HS-27A (cell line): ENCODE measurements around the gene PEPD.

Experiments used
- DNase-seq: peaks from one replicate; pipeline ENCODE4 v3.0.0-alpha.2; 2012; ENCODE audit warnings: low read depth, missing footprints

PEPD gene

GRCh38 chr19:33511346-33511745 lies 10.2 kb downstream of the PEPD start:
- no peak for DNase-seq

- no peak for DNase-seq
Observed at GRCh38 chr19:33510462-33511194, 11.0 kb downstream of the PEPD start.

DNA sequence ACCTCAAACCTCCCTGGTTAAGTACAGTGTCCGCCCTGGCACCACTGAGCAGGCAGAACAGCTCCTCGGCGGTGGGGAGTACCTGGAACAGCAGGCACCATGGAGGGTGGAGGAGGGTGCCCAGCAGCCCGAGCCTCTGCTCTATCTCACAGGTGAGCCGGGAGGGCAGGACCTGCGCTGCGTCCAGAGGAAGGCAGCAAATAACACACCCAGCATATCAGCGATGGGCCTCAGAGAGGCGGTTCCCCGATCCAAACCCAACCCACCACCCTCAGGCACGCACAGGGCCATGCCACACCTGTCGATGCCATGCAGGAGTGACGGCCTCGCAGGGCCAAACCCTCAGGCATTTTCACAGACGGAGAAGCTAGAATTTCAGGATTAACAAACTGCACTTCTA lies 11.8 kb downstream of the PEPD start:
- no peak for DNase-seq

DNA sequence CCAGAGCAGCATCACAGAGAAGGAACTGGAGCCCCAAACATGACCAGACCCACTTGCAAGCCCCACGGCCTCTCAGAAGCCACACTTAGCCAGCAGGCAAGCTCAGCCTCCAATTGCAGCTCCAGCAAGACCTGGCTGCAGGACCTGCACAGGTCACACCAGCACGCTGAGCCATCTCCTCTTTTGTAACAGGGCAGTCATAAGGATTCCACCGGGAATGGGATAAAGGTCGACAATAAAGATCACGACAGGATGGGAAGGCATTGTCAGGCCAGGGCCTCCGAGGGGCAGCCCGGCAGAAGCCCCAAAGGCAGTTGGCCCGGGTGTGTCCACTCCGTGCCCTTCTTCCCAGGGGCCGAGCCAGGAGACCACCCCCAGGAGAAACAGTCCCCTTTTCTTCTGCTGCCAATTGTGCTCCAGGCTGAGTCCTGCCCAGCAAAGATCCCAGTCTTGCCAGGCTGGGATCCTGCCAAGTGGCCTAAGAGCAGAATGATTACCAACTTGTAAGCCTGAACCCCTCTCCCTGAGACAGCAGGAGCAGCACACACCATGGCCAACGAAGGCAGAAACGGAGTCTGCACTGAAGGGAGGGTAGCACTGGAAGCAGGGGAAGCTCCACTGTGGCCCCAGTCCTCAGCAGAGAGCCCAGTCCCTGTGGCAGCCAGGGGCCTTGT lies 12.5 kb downstream of the PEPD start:
- no peak for DNase-seq

DNA sequence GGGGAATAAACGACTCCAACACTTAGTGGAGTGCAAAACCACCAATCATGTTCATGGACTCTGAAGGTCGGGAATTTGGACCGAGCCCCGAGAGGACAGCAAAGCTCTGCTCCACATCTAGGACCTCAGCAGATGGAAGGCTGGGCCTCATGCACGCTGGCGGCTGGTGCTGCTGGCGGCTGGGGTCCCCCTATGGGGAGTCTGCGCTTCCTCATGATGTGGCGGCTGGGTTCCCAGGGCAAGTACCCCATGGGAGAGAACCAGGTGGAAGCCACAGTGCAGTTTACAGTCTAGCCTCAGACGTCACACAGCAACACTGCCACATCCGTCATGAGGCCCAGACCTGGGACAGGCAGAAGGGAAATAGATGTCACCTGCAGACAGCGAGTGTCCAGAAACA lies 13.2 kb downstream of the PEPD start:
- DNase-seq, result no peak

GRCh38 chr19:33508009-33508408 lies 13.6 kb downstream of the PEPD start:
- no peak for DNase-seq

DNA sequence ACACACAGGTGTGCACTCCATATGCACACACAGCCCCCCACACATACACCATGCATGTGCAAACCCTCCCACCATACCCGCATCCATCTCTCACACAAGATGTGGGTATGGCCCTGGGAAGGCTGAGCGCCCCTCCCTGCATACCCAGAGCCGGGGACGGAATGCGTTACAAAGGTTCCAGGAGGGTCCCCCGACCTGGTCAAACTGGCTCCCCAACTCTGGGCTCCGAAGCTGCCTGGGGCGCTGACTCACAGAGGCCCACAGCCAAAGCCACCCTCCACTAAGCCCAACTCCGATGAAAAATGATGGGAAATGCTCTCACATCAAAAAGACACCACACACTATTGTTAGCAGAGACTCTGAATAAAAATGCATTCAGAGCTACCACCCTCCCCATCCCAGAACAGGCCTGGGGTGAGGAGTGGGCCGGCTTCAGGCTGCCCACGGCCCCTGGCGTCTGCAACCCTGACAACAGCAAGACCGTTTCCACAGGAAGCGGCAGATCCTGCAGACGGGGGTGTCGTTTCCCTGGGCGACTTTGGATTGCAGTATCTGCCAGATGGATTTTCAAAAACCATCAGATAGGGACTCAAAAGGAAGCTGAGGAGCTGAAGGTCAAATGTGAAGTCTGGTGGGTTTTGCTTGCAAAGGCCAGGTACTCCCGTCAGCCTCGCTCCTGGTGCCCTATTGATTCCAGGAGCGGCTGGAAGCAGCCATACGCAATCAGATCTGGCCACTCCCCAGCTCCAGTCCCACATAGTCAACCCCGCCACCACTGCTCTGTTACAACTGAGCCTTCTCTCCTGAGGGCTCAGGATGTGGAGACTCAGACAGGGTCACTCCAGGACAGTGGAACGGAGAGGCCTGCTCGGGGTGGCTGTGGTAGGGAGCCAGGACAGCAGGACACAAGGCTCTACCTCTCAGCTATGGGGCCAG lies 14.3 kb downstream of the PEPD start:
- DNase-seq, result no peak

- no peak for DNase-seq
Observed at GRCh38 chr19:33506498-33506897, 15.1 kb downstream of the PEPD start.

DNA sequence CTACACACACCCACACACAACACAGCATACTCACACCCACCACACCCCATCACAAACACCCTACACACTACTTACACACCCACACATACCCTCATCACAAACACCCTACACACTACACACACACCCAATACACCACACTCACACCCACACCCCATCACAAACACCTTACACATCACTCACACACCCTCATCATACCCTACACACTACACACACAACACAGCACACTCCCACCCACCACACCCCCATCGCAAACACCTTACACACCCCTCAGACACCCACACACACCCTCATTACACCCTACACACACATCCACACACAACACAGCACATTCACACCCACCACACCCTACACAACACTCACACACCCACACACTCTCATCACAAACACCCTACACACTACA lies 15.8 kb downstream of the PEPD start:
- no peak for DNase-seq

- DNase-seq, result no peak
Observed at GRCh38 chr19:33505148-33505547, 16.4 kb downstream of the PEPD start.

DNA sequence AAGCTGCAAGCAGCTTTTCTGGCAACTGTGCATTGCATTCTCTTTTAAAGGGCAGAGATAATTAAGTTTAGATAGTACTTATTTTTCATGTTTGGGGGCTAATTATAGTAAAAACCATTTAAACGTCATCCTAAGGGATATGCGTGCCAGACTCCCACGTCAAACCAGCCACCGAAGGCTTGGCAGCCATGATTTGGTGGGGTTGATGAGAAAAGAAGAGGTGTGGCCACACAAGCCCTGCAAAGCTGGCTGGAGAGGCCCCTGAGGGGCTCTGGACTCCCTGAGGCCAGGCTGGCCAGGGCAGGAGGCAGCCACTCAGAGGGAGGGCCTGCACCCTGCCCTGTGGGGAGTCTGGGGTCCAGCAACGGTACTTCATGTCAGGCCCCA lies 17.5 kb downstream of the PEPD start:
- no peak for DNase-seq

DNA sequence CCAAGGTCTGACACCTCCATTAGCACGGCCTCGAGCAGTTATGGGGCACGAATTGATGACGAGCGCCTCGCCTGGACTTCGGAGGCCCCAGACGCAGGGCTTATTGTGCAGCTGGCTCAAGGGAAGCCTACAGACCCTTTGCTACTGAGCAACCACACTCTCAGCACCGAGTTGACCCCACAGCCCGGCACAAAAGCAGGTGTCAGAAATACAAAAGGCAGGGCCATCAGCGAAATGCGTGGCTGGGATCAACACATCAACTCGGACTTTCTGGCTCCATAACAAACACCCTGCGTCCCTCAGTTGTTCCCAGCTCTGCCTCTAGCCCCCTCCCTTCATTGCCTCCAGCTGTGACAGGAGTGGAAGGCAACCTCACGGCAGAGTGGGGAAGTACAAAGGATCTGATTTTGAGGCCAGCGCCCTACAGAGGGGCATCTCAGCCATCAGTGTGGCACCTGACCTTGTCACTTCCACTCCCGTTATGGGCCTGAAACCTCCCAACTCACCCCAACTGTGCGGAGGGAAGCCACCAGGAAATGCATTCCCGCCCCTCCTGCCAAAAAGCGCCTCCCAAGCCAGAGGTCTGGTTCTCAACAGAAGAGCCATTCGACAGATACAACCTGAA lies 18.0 kb downstream of the PEPD start:
- no peak for DNase-seq

GRCh38 chr19:33503030-33503429 lies 18.6 kb downstream of the PEPD start:
- DNase-seq, result no peak

DNA sequence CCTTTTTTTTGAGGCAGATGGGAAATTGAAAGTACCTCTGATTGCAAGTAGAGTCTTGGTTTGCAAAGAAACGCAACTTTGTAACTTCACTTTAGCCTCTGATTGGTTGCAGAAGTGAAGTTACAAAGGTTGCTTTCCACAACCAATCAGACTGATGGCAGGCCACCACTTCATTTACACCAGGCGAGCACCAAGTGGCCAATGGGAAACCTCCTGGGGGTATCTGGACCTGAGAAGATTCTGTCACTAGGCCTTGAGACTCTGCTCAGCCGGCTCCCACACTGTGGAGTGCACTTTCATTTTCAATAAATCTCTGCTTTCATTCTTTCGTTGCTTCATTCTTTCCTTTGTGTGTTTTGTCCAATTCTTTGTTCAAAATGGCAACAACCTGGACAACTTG lies 19.1 kb downstream of the PEPD start:
- DNase-seq, result no peak

DNA sequence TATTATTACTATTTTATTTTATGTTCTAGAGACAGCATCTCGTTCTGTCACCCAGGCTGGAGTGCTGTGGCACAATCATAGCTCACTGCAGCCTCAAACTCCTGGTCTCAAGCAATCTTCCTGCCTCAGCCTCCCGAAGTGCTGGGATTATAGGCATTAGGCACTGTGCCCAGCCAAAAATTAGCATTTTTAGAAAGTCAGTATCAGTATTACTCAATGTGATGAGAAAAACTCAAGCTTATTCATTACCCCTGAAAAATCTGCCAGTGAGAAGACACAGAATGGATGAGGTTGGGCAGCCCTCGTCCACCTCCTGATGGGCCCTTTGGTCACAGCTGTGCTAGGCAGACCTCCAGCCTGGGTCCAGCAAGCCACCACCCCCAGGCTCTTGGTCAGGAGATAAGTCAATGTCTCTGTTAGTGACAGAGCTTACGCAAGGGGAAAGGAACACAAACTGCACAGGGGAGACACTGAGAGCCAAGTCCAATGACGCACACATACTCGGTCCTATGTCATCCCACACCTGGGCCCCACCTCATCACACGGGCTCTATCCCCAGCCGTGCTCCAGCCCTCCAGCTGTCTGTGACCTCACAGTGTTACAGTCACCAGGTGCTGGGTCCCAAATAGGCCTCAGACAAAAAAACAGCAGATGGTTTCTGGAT lies 19.8 kb downstream of the PEPD start:
- DNase-seq, result no peak

DNA sequence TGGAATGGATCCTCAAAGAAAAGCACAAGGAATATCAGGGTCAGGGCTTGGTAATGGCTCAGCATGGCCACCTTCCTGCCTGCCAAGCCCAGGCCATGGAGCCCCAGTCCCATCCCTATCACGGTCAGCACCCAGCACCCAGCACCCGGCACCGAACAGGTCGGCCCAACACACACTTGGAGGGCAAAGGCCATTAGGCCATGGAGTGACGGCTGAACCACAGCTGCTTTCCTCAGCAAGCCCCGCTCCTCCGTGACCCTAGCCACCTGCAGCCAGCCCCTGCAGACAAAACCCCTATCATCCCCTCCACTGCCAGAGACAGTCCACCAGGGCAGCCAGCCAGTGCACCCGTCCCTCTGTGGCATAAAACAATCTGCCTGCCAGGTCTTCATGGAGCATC lies 20.6 kb downstream of the PEPD start:
- no peak for DNase-seq

DNA sequence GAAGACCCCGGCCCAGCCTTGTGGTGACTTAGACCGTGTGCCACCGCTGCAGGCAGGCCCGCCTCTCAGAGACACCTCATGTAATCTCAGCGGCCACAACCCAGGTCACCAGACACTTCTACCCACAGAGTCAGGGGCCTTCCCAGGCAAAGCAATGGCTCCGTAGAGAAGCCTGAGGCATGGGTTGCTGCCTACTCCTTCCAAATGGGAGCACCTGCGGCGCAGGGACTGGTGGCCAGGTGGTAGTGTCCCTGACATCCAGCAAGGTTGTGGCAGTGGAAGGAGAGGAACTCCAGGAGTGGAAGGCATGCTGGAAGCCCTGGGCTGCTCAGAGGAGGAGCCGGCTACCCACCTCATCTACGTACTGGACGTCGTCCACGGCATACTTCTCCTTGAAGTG lies 21.0 kb downstream of the PEPD start:
- DNase-seq, result no peak

- no peak for DNase-seq
Observed at GRCh38 chr19:33499671-33500506, 21.7 kb downstream of the PEPD start.

- DNase-seq, result no peak
Observed at GRCh38 chr19:33499248-33499647, 22.3 kb downstream of the PEPD start.

DNA sequence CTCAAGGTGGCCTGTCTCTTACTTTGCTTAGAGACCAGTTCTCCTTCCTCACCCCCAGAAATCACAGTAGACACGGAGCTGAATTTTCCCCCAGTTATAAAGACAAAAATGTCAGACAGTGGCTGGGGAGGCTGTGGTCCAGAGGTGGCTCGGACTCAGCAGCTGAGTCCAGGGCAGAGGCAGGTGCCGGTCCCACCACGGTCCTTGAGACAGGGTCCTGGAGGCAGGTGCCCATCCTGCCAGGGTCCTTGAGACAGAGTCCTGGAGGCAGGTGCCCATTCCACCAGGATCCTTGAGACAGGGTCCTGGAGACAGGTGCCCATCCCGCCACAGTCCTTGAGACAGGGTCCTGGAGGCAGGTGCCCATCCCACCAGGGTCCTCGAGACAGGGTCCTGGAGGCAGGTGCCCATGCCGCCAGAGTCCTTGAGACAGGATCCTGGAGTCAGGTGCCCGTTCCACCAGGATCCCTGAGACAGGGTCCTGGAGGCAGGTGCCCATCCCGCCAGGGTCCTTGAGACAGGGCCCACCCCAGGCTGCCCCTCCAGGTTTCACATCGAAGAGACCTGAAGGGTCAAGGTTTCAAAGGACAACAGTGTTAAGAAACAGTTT lies 23.1 kb downstream of the PEPD start:
- no peak for DNase-seq

- DNase-seq, result no peak
Observed at GRCh38 chr19:33497778-33498175, 23.8 kb downstream of the PEPD start.
